Measurements from ENCODE around the gene SIT1. TPM values are rescaled to one million over a fixed set of nuclear protein-coding genes. Genes with fewer than 3 reads are reported as not detected.

SIT1 gene
- total RNA-seq, 3 donors from 2014 or later (not counting 1 experiment from before 2014, with no cell fraction given) = 1.2 to 1.4 TPM; not detected in 1

DNA sequence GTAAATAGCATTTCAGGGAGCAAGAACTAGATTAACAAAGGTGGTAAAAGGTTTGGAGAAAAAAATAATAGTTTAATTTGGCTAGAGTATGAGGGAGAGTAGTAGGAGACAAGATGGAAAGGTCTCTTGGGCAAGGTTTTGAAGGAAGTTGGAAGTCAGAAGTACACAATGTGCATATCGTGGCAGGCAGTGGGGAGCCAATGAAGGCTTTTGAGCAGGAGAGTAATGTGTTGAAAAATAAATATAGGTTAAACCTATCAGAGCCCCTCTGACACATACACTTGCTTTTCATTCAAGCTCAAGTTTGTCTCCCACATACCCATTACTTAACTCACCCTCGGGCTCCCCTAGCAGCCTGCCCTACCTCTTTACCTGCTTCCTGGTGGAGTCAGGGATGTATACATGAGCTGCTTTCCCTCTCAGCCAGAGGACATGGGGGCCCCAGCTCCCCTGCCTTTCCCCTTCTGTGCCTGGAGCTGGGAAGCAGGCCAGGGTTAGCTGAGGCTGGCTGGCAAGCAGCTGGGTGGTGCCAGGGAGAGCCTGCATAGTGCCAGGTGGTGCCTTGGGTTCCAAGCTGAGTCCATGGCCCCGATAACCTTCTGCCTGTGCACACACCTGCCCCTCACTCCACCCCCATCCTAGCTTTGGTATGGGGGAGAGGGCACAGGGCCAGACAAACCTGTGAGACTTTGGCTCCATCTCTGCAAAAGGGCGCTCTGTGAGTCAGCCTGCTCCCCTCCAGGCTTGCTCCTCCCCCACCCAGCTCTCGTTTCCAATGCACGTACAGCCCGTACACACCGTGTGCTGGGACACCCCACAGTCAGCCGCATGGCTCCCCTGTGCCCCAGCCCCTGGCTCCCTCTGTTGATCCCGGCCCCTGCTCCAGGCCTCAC lies 22.6 kb upstream of the SIT1 start, which contains the start of gene CA9:
TSS of gene CA9 (plus strand) at position 797 of the 893 bp plus-strand sequence. CDS start at position 829, 32 bp downstream.
- H3K27ac ChIP-seq (ENCODE audit: low read length) = no peak within 1 kb of the TSS
- peaks cover 8% of the 10 kb centered on the region for H3K27me3 ChIP-seq (ENCODE audit: control insufficient read depth, insufficient read depth, low read length)
- no peaks in the 10 kb centered on the region for H3K36me3 Mint-ChIP-seq
- no peak for DNase-seq
- intact Hi-C loops (cut with micrococcal nuclease) = no loop called here
- H3K36me3 ChIP-seq (ENCODE audit: control insufficient read depth, insufficient read depth, low read length) = no peaks in the 10 kb centered on the region
- H3K27me3 Mint-ChIP-seq (ENCODE audit: low read depth in 2 of 2) = peaks cover 10% of the 10 kb centered on the region in 2 donors
- H3K9me3 ChIP-seq (ENCODE audit: control insufficient read depth, insufficient read depth, low read length) = no peaks in the 10 kb centered on the region
- H3K4me1 ChIP-seq (ENCODE audit: control insufficient read depth, insufficient read depth, low read length) = peaks cover 14% of the 10 kb centered on the region
- no peaks in the 10 kb centered on the region for H3K9me3 Mint-ChIP-seq
- no peak within 1 kb of the TSS for H3K27ac Mint-ChIP-seq
- no peak for ATAC-seq
- TF ChIP-seq, protein P1, sequence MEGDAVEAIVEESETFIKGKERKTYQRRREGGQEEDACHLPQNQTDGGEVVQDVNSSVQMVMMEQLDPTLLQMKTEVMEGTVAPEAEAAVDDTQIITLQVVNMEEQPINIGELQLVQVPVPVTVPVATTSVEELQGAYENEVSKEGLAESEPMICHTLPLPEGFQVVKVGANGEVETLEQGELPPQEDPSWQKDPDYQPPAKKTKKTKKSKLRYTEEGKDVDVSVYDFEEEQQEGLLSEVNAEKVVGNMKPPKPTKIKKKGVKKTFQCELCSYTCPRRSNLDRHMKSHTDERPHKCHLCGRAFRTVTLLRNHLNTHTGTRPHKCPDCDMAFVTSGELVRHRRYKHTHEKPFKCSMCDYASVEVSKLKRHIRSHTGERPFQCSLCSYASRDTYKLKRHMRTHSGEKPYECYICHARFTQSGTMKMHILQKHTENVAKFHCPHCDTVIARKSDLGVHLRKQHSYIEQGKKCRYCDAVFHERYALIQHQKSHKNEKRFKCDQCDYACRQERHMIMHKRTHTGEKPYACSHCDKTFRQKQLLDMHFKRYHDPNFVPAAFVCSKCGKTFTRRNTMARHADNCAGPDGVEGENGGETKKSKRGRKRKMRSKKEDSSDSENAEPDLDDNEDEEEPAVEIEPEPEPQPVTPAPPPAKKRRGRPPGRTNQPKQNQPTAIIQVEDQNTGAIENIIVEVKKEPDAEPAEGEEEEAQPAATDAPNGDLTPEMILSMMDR (IDR thresholded peaks at IDR 0.05) = no peak
- H3K4me1 Mint-ChIP-seq = peaks cover 5 to 19% of the 10 kb centered on the region in 2 donors
- 94% methylated on average over 9 of the region's 10 CpGs for WGBS (ENCODE audit: insufficient coverage)
- no peak within 1 kb of the TSS for H3K4me3 ChIP-seq (ENCODE audit: low read length)
- H3K4me3 Mint-ChIP-seq = peak within 1 kb of the TSS; percentile 68

DNA sequence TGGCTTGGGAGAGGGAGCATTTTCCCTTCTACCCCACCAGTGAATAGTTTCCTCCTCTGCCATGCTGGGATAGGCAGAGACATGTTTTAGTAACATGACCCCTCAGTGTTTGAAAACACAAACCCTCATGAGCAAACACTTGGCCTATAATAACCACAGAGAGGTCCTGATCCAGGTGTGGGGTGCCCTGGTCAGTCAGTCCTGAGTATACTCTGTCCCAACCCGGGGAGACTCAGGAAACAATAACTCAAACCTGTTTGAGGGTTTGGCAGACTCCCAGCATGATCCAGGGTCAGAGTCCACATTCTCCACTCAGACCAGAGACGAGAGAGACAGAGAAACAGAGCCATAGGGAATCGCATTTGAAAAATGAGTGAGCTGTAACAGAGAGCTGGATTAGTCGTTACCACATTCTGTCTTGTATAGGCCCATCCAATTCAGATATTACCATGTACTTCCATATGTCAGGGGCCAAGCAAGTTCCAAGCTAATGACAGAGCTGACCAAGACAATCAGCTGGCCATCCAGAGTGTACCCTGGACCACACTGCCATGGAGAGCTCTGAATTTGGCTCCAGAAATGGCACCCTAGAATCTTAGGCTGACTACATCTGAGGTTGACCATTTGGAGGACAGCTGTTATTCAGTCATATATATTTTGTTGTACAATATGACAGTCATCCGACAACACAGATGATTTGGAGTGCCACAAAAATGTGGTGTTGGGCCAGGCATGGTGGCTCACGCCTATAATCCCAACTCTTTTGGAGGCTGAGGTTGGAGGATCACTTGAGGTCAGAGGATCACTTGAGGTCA lies 18.8 kb upstream of the SIT1 start:
- TF ChIP-seq, protein P1 (IDR thresholded peaks at IDR 0.05) = no peak
- 87% methylated on average over 6 of the region's 6 CpGs for WGBS (ENCODE audit: insufficient coverage)

DNA sequence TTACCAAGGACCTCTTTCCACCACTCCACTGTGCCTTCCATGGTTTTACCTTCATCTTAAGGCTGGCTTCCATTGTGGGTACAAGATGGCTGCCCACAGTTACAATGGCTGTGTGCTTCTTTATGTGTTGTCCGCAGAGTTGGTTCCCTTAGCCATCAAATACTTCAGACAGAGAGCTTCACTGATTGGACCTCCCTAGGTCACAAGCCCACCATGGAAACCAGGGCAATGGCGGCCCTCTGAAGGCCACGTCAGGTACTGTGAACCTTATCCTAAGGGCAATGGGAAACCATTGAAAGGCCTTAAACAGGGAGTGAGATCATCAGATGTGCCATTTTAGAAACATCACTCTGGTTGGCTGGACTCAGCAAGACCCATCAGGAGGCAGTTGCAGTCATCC lies 17.2 kb upstream of the SIT1 start:
- H3K4me3 ChIP-seq (ENCODE audit: low read length) = no peak overlapping the region
- H3K27me3 Mint-ChIP-seq (ENCODE audit: low read depth in 2 of 2) = no peaks in the 10 kb centered on the region
- no peaks in the 10 kb centered on the region for H3K36me3 ChIP-seq (ENCODE audit: control insufficient read depth, insufficient read depth, low read length)
- ATAC-seq = no peak
- peaks cover 25% of the 10 kb centered on the region for H3K4me1 ChIP-seq (ENCODE audit: control insufficient read depth, insufficient read depth, low read length)
- H3K9me3 Mint-ChIP-seq = no peaks in the 10 kb centered on the region
- TF ChIP-seq, protein P1 (IDR thresholded peaks at IDR 0.05) = no peak
- H3K4me3 Mint-ChIP-seq = no peak overlapping the region
- no peaks in the 10 kb centered on the region for H3K9me3 ChIP-seq (ENCODE audit: control insufficient read depth, insufficient read depth, low read length)
- no peaks in the 10 kb centered on the region for H3K36me3 Mint-ChIP-seq
- peaks cover 22 to 28% of the 10 kb centered on the region in 2 donors for H3K4me1 Mint-ChIP-seq
- intact Hi-C loops (cut with micrococcal nuclease) = no loop called here
- 94% methylated on average over 3 of the region's 3 CpGs for WGBS (ENCODE audit: insufficient coverage)
- H3K27me3 ChIP-seq (ENCODE audit: control insufficient read depth, insufficient read depth, low read length) = no peaks in the 10 kb centered on the region
- H3K27ac ChIP-seq (ENCODE audit: low read length) = no peak overlapping the region
- no peak for DNase-seq
- H3K27ac Mint-ChIP-seq = no peak overlapping the region

More for the DNA sequence above, 18.8 kb upstream of the SIT1 start:
- DNase-seq = no peak
- Histone ChIP-seq H3K4me1 (ENCODE audit: control insufficient read depth, insufficient read depth, low read length) (peaks cover 11% of the 10 kb centered on the region), H3K27me3 (ENCODE audit: control insufficient read depth, insufficient read depth, low read length) (no peaks in the 10 kb centered on the region), H3K27ac (ENCODE audit: low read length) (no peak overlapping the region), H3K36me3 (ENCODE audit: control insufficient read depth, insufficient read depth, low read length) (no peaks in the 10 kb centered on the region), H3K4me3 (ENCODE audit: low read length) (no peak overlapping the region), H3K9me3 (ENCODE audit: control insufficient read depth, insufficient read depth, low read length) (no peaks in the 10 kb centered on the region)
- intact Hi-C loops (cut with micrococcal nuclease) = no loop called here
- H3K27me3 Mint-ChIP-seq (ENCODE audit: low read depth in 2 of 2) = peaks cover 4 to 5% of the 10 kb centered on the region in 2 donors
- ATAC-seq = no peak
- H3K36me3 Mint-ChIP-seq = no peaks in the 10 kb centered on the region
- no peaks in the 10 kb centered on the region for H3K9me3 Mint-ChIP-seq
- H3K27ac Mint-ChIP-seq = no peak overlapping the region
- H3K4me1 Mint-ChIP-seq = peaks cover 6 to 17% of the 10 kb centered on the region in 2 donors
- no peak overlapping the region for H3K4me3 Mint-ChIP-seq

All from natural killer cell (primary cell).